Daoy (cell line): ENCODE measurements around the gene DLG5. TPM values are rescaled to one million over a fixed set of nuclear protein-coding genes. Genes with fewer than 3 reads are reported as not detected.

Experiments
- DNase-seq: peaks from one replicate; pipeline ENCODE4 v3.0.0-alpha.2; 2015; ENCODE audit warnings: low read depth
- total RNA-seq: library from RNA; depleted of rRNA; stranded (reverse); fragments of >200 nt; shearing (Covaris generic); gene quantifications from 2 replicates; pipeline ENCODE4 v1.2.3, GENCODE V29; 2014; rRNA removed

DLG5 gene, protein sequence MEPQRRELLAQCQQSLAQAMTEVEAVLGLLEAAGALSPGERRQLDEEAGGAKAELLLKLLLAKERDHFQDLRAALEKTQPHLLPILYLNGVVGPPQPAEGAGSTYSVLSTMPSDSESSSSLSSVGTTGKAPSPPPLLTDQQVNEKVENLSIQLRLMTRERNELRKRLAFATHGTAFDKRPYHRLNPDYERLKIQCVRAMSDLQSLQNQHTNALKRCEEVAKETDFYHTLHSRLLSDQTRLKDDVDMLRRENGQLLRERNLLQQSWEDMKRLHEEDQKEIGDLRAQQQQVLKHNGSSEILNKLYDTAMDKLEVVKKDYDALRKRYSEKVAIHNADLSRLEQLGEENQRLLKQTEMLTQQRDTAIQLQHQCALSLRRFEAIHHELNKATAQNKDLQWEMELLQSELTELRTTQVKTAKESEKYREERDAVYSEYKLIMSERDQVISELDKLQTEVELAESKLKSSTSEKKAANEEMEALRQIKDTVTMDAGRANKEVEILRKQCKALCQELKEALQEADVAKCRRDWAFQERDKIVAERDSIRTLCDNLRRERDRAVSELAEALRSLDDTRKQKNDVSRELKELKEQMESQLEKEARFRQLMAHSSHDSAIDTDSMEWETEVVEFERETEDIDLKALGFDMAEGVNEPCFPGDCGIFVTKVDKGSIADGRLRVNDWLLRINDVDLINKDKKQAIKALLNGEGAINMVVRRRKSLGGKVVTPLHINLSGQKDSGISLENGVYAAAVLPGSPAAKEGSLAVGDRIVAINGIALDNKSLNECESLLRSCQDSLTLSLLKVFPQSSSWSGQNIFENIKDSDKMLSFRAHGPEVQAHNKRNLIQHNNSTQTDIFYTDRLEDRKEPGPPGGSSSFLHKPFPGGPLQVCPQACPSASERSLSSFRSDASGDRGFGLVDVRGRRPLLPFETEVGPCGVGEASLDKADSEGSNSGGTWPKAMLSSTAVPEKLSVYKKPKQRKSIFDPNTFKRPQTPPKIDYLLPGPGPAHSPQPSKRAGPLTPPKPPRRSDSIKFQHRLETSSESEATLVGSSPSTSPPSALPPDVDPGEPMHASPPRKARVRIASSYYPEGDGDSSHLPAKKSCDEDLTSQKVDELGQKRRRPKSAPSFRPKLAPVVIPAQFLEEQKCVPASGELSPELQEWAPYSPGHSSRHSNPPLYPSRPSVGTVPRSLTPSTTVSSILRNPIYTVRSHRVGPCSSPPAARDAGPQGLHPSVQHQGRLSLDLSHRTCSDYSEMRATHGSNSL (N-terminal part only)
- total RNA-seq, result 8.6 and 25.2 TPM in 2 replicates

GRCh38 chr10:77926566-77927401 is at the start of gene DLG5:
DLG5 (minus strand) TSS chr10:77926755; CDS start chr10:77926520, 235 bp downstream.
- peak; percentile 61 for DNase-seq

DNA sequence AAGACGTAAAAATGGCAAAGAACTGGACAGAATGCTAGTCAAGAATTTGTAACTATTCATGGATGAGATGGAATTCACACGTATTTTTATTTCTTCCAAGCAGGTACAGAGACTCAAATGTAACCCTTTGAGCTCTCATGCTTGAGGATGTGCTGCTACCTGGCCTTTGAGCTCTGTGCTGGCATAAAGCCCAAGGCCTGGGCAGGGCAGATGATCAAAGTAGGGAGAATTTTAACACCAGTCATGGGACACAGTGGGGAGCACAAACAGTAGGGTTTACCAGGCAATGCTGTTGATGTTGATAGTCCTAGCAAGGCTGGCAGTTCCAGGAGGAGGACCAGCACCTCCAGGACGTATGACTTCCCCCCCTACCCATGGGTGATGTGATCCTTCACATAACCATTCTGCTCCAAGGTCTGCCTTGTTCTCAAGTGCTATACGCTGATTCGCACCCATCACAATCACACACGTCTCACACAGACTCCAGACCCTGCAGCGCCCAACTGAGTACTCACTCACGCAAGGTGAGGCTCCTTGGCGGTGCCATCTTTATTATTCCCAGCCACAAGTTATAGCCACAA is 48.6 kb upstream of the DLG5 start:
- no peak for DNase-seq

DNA sequence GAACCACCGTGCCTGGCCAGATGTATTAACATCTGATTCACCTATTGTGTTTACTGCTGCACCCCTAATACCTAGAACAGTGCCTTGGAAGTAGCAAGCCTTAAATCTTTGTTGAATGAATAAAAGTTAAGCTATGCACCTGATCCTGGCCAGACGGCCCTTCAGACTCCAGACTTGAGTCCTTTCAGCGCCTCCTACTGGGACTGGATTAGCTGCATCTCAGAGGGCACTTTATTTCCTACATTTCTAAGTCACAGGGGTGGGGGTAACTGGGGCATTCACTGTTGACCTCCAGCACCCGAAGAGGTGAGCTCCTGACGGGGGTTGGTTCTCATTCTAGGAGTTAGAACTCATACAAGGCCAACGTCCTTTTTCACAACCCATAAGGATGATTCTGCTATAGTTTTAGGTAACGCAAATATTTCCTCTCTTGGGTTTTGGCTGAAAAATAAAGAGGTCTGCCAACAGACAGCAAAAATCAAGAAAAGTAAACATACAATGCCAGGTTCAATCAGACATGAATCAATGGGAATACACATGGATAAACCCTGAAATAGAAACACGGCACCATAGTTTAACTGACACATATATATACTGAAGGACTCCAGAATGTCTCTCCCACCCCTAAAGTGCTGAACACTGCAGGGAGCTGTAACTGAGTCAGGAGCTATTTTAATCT is 48.0 kb upstream of the DLG5 start:
- peak; percentile 28 for DNase-seq

DNA sequence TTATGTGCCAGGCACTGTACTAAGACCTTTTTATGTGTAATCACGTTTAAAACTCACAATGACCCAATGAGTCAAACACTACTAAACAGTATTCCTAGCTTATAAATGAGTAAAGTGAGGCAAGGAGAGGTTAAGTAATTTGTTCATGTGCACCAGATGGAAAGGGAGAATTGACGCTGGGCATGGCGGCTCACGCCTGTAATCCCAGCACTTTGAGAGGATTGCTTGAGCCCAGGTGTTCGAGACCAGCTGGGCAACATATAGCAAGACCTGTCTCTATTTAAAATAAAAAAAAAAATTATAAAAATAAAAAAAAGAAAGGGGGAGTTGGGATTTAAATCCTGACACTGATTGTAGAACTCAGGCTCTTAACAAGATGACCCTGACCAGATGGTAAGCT is 46.7 kb upstream of the DLG5 start:
- no peak for DNase-seq

DNA sequence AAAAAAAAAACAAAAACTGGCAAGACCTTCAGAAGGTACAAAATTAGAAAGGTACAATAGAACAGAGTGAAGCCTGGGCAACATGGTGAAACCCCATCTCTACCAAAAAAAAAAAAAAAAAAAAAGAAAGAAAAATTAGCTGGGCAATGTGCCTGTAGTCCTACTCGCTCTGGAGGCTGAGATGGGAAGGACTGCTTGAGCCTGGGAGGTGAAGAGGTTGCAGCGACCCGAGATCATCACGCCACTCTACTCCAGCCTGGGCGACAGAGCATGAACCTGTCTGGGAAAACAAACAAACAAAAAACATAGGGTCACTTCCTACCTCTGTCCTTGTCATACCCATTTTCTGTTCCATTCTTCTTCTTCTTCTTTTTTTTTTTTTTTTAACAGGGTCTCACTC is 45.6 kb upstream of the DLG5 start:
- DNase-seq, result no peak

DNA sequence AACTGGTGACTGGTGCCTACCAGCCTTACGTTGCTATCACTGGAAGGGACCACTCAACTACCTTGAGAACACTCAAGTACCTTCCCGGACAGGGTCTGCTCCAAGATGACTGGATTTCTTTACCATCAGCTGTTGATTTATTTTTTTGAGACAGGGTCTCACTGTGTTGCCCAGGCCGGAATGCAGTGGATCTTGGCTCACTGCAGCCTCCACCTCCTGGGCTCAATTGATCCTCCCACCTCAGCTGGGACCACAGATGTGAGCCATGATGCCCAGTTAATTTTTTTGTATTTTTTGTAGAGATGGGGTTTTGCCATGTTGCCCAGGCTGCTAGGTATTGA is 45.2 kb upstream of the DLG5 start:
- DNase-seq, result no peak

DNA sequence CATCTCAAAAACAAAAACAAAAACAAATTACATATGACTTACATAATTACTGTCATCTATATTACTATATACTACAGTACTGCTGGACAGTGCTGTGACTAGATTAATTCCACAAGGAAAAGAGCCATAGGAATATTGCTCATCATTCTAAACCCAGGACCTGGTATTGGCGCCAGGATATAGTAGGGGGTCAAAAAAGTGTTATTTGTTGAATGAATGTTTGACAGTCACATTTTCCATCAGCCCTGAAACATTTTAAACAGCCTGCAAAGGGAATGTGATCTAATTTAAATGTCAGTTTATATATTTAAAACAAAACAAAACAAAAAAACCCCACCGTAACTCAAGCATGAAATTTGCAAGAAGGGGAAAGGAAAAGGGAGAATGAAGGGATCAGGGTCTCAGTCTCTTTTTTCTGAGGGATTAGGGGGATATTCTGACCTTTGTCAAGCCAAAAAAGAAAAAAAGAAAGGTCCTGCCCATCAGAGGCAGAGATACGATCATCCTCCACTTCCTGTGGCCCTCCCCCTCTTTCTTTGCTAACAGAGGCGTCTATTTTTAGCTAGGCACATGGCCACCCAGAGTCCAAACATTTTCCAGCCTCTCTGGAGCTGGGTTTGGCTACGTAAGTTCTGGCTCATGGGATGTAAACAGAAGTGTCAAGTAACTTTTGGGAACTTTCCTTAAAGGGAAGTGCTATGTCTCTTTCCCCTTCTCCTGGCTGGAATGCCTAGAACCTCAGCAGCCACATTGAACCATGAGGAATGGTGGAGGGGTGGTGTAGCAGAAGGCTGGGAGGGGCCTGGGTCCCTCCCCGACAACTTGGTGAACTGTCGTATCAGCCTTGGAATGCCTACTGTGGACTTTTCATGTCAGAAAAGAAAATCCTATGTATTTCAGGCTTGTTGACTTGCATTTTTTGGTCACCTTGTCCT is 44.6 kb upstream of the DLG5 start:
- peak; percentile 44 for DNase-seq

DNA sequence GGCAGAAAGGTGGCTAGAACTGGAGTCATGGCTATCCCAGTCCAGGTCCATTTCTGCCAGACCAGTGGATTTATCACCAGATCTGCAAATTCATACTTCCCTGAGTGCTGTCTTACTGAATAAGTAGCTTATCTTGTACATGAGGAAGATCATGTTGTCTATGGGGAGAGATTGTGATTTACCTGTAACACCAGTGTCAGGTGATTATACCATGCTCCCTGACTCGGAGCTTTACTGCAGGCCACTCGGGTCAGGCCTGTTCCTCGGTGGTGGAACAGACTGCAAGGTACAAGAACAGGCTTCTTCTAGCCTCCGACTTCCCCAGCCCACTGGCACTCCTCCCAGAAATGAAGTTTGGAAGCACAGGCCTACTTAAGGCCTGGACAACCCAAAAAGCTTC is 42.6 kb upstream of the DLG5 start:
- DNase-seq, result no peak

DNA sequence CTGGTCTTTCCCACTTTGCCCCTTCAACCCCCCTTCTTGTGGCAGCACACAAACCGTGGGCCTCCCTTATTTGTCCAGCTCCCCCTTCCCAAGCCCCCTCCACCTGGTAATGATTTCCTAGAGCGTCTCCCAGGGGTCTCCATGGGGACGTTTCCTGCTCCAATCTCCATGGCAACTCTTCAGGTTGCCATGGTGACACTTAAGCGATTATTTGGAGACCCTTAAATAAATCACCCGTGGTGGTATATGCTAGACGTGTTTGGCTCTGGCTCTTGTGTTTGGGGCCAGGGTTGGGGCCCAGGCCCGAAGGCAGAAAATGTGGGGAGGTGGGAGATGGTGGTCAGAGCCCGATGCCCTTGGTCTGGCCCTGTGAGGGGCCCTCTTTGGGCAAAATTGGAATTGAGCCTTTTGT is 41.1 kb upstream of the DLG5 start:
- DNase-seq, result no peak

DNA sequence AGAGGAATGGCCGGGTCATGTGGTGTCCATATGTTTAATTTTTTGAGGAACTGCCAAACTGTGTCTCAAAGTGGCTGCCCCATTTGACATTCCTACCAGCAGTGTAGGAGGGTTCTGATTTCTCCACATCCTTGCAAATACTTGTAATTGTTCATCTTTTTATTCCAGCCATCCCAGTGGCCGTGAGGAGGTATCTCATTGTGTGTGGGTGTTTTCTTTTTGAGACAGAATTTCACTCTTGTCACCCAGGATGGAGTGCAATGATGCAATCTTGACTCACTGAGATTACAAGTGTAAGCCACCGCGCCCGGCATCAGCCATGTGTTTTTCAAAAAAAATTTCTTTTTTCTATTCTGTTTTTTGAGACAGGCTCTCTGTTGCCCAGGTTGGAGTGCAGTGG is 38.7 kb upstream of the DLG5 start:
- DNase-seq, result peak; percentile 35

DNA sequence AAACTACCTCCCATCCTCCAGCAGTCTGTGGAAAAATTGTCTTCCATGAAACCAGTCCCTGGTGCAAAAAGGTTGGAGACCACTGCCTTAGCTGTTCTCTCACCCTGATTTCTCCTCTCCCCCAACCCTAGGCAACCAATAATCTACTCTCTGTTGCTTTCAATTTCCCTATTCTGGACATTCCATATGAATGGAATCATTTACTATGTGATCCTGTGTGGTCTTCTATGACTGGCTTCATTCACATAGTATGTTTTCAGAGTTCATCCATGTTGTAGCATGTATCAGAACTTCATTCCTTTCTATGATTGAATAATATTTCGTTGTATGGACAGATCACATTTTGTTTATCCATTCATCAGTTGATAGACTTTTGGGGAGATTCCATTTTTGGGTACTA is 38.3 kb upstream of the DLG5 start:
- DNase-seq, result no peak

GRCh38 chr10:77963901-77964300 is 37.3 kb upstream of the DLG5 start:
- DNase-seq, result no peak

DNA sequence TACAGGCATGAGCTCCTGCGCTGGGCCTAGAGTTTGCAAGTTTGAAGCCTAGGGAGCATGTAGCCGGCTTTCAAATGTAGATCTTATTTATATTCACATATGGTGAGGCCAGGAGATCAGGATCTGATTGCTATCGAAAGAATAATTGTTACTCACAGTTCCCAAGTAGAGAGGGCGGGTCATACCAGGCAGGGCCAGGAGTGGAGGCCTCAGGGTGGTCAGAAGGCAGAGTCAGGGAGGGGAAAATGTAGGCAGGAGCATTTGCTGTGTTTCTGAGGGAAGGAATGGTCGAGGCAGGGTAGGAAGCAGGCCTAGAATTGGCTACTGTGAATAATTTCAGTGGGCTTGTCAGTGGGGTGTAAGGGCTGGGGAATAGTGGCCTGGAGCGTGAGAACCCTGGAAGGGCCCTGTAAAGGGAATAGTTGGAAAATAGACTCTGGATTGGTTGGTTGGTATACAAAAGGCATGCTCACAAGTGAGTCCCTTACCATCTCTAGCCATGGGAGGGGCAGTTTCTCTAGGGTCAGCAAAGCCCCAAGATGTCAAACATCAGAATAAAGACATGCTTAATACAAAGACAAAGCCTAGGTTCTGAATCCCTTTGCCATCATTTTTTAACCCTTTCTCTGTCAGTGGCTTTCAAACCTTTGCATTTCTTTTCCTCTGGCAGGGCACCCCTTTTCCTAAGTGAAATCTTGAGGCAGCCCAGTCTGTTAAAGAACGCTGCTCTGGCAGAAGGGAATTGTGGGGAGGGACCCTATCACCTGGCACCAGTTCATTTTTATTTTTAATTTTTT is 36.0 kb upstream of the DLG5 start:
- DNase-seq, result no peak

- peak; percentile 11 for DNase-seq
Observed at GRCh38 chr10:77961668-77962067, 35.1 kb upstream of the DLG5 start.

DNA sequence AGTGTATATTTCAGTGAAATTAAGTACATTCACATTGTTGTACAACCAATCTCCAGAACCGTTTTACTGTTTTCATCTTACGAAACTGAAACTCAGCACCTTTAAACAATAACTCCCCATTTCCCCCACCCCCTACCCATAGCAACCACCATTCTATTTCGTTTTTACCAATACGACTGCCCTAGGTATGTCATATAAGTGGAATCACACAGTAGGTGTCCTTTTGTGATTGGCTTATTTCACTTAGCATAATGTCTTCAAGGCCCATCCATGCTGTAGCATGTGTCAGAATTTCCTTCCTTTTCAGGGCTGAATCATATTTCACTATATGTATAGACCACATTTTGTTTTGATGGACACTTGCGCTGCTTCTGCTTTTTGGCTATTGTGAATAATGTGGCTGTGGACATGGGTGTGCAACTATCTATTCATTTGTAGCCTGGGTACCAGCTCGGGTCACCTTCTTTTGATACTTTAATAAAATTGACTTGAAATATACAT is 34.3 kb upstream of the DLG5 start:
- DNase-seq, result no peak

- no peak for DNase-seq
Observed at GRCh38 chr10:77959887-77960455, 33.4 kb upstream of the DLG5 start.

DNA sequence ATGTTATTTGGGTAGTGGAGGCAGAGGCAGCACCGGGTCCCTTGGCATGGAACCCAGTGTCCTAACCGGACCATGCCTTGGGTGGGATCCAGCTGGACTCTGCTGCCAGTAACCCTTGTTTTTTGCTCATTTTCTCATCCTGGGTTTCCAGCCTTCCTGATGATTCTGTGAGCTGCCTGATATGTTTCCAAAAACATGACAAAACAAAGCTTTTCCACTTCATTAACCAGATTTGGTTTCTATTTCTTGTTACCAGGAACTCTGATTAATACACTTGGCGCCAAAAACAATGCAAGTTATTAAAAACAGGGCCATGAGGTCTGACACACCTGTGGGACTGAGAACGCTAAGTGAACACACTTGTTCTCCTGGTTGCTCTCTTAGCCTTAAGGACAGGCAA is 32.8 kb upstream of the DLG5 start:
- no peak for DNase-seq

- no peak for DNase-seq
Observed at GRCh38 chr10:77955136-77955535, 28.6 kb upstream of the DLG5 start.
